HG03442 (cell line): ENCODE data around the gene CABS1.

Experiments
- ATAC-seq: cut with Tn5 transposase; IDR thresholded peaks from one replicate; pipeline ENCODE4 v1.9.1; 2021; ENCODE audit warnings: mild to moderate bottlenecking, moderate library complexity; ENCODE audit not compliant: unreplicated experiment

Gene CABS1

DNA sequence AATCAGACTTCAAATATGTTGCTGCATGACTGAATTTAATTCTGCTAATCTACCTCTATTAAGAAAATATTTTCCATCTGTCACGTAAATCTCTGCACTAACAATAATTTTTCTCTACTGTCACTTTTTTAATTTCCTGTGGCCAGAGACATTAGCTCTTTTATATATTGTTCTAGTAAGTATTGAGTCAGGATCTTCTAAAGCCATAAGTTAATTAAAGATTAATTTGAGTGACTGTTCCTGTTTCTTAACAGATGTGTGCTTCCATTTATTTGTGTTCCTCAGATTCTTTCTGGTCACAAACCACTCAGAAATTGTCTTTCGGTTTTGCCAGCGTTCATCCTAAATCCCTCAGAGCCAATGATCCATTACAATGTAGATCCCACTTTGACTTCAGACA, 45.8 kb downstream of the CABS1 start:
- no peak for ATAC-seq

- ATAC-seq: no peak
Observed at GRCh38 chr4:70382691-70383181, 48.0 kb downstream of the CABS1 start, which contains the start of gene SMR3B. Gene SMR3B, plus strand, starts transcription at chr4:70383131. Its CDS starts 1,380 bp downstream, at chr4:70384511.
